Left ventricle myocardium inferior (tissue), 1 donor: ENCODE measurements around the gene SELENOK. TPM values are rescaled to one million over a fixed set of nuclear protein-coding genes. Genes with fewer than 3 reads are reported as not detected.

Experiments
- DNase-seq: peaks from one replicate; pipeline ENCODE4 v3.0.0-alpha.2; 2020
- H3K27ac ChIP-seq: fragments of 200-600 bp; replicated peaks from 2 replicates; pipeline ENCODE4 v1.8.0; 2021
- H3K27me3 ChIP-seq: fragments of 200-600 bp; 2 replicates; pipeline ENCODE4 v1.8.0; 2021; ENCODE audit warnings: low read depth
- H3K36me3 ChIP-seq: fragments of 200-600 bp; 2 replicates; pipeline ENCODE4 v1.8.0; 2021
- H3K4me1 ChIP-seq: fragments of 200-600 bp; 2 replicates; pipeline ENCODE4 v1.8.0; 2021
- H3K4me3 ChIP-seq: fragments of 200-600 bp; 2 replicates; pipeline ENCODE4 v1.8.0; 2021; ENCODE audit warnings: mild to moderate bottlenecking, moderate library complexity
- H3K9me3 ChIP-seq: fragments of 200-600 bp; replicated peaks from 2 replicates; pipeline ENCODE4 v1.8.0; 2021
- intact Hi-C: fragments of 100-400 bp; cut with micrococcal nuclease; formaldehyde crosslinking; loops from one replicate; pipeline ENCODE4 v1.11.0; 2022
- total RNA-seq: library from RNA; stranded (reverse); fragmentation: NEBNext Ultra II Directional; extraction: Animal tissue kit (Norgen Biotek cat#: 25700); gene quantifications from one replicate; pipeline ENCODE4 v1.2.1, GENCODE V29; 2021
- TF ChIP-seq, protein P1 (sequence below): fragments of 200-600 bp; IDR thresholded peaks from 2 replicates; pipeline ENCODE4 v1.8.0; 2021; ENCODE audit warnings: antibody characterized with exemption, mild to moderate bottlenecking, borderline replicate concordance
- donor health status: DM: no; HTN: yes; CAD: no; lungs with severe emphysema.

The SELENOK gene
- total RNA-seq, 1 donor from 2014 or later: 126 TPM

DNA sequence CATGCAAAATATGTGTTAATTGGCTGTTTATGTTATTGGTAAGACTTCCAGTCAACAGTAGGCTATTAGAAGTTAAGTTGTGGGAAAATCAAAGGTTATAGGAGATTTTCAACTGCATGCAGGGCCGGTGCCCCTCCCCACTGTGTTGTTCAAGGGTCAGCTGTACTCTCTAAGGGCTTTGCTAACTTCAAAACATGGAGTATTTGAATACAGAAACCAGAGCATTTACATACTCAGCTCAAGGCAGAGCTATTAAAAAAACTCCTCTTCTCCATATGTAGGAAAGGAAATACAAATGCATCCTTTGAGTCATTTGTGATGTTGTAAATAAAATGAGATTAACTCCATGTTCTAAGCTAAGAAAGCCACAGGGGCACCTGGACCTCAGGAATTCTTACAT, 28.5 kb downstream of the SELENOK start:
- TF ChIP-seq, protein P1, sequence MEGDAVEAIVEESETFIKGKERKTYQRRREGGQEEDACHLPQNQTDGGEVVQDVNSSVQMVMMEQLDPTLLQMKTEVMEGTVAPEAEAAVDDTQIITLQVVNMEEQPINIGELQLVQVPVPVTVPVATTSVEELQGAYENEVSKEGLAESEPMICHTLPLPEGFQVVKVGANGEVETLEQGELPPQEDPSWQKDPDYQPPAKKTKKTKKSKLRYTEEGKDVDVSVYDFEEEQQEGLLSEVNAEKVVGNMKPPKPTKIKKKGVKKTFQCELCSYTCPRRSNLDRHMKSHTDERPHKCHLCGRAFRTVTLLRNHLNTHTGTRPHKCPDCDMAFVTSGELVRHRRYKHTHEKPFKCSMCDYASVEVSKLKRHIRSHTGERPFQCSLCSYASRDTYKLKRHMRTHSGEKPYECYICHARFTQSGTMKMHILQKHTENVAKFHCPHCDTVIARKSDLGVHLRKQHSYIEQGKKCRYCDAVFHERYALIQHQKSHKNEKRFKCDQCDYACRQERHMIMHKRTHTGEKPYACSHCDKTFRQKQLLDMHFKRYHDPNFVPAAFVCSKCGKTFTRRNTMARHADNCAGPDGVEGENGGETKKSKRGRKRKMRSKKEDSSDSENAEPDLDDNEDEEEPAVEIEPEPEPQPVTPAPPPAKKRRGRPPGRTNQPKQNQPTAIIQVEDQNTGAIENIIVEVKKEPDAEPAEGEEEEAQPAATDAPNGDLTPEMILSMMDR: no peak
- H3K27me3 ChIP-seq: no peaks in the 10 kb centered on the region
- no peak for DNase-seq
- H3K27ac ChIP-seq: no peak overlapping the region
- no peaks in the 10 kb centered on the region for H3K9me3 ChIP-seq
- intact Hi-C loops: no loop called here
- peaks cover 10% of the 10 kb centered on the region for H3K4me1 ChIP-seq
- no peak overlapping the region for H3K4me3 ChIP-seq
- H3K36me3 ChIP-seq: peaks cover 70% of the 10 kb centered on the region

- H3K27me3 ChIP-seq: no peaks in the 10 kb centered on the region
- H3K4me3 ChIP-seq: no peak overlapping the region
- TF ChIP-seq, protein P1: no peak
- H3K36me3 ChIP-seq: peaks cover 61% of the 10 kb centered on the region
- H3K27ac ChIP-seq: no peak overlapping the region
- DNase-seq: no peak
- intact Hi-C loops: no loop called here
- no peaks in the 10 kb centered on the region for H3K9me3 ChIP-seq
- H3K4me1 ChIP-seq: peaks cover 10% of the 10 kb centered on the region
Observed at GRCh38 chr3:53862241-53862640, 29.4 kb downstream of the SELENOK start.

DNA sequence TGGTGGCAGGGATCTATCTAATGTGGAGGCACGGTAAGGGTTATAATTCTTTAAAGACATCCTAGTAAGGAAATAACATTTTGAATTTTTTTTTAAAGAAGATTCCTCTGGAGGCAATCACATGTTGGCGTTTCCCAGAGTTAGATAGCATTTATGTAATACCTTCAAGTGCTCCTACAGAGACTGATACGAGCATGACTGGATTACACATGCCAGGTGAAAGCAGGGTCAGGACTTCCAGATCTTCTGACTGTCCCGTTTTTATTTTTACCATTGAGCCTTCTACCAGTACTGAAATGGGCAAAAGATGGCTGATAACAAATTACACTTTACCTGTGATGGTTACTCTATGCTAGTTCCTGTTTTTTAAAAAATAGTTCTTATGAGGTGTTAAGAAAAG, 31.5 kb downstream of the SELENOK start:
- Histone ChIP-seq H3K4me1 (peaks cover 10% of the 10 kb centered on the region), H3K9me3 (no peaks in the 10 kb centered on the region), H3K4me3 (no peak overlapping the region), H3K36me3 (peaks cover 42% of the 10 kb centered on the region), H3K27me3 (no peaks in the 10 kb centered on the region), H3K27ac (peak overlapping the region; percentile 5)
- TF ChIP-seq, protein P1: no peak
- DNase-seq: no peak
- intact Hi-C loops: no loop called here

- DNase-seq: no peak
- TF ChIP-seq, protein P1: no peak
- H3K27me3 ChIP-seq: no peaks in the 10 kb centered on the region
- H3K36me3 ChIP-seq: peaks cover 32% of the 10 kb centered on the region
- H3K4me3 ChIP-seq: no peak overlapping the region
- H3K9me3 ChIP-seq: no peaks in the 10 kb centered on the region
- intact Hi-C loops: no loop called here
- peaks cover 10% of the 10 kb centered on the region for H3K4me1 ChIP-seq
- H3K27ac ChIP-seq: peak overlapping the region; percentile 5
Observed at GRCh38 chr3:53859178-53859577, 32.5 kb downstream of the SELENOK start.

GRCh38 chr3:53858096-53858741, 33.4 kb downstream of the SELENOK start:
- TF ChIP-seq, protein P1: no peak
- no peak for DNase-seq
- intact Hi-C loops: no loop called here
- H3K4me1 ChIP-seq: peaks cover 10% of the 10 kb centered on the region
- H3K4me3 ChIP-seq: no peak overlapping the region
- H3K36me3 ChIP-seq: peaks cover 22% of the 10 kb centered on the region
- no peaks in the 10 kb centered on the region for H3K27me3 ChIP-seq
- no peaks in the 10 kb centered on the region for H3K9me3 ChIP-seq
- no peak overlapping the region for H3K27ac ChIP-seq
